HG03565 (cell line): ENCODE measurements around the gene MRC2.
"Not testable (repeated sequence)": the region's sequence is repeated elsewhere in the genome, so short reads cannot be mapped to it uniquely, and the experiment has no call there.

Source experiments
- ATAC-seq: cut with Tn5 transposase; IDR thresholded peaks from one replicate; pipeline ENCODE4 v1.9.1; 2021; ENCODE audit warnings: mild to moderate bottlenecking, moderate library complexity; ENCODE audit not compliant: unreplicated experiment

The MRC2 gene

DNA sequence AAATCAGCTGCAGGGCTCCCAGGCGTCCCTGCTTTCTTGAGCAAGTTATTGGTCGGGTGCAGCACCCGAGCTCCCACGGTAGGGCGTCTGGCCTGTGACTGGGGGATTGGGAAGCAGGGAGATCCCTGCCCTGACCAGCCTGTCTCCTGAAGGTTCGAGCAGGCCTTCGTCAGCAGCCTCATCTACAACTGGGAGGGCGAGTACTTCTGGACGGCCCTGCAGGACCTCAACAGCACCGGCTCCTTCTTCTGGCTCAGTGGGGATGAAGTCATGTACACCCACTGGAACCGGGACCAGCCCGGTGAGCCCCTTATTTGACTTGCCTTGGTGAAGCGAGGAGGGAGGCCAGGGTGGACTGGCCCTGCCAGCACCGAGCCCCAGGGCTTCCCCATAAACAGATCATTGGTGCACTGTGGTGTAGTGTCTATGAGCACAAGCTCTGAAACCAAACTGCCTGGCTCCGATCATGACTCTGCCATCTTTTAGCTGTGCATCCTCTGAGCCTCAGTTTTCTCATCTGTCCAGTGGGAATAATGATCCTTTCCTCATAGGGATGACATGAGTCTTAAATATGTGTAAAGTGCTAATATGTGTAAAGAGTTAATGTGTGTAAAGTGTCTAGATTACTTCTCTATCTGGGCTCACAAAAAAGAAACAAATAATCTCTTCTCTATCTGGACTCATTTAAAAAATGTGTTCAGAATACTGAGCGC is 48.9 kb downstream of the MRC2 start:
- no peak for ATAC-seq

DNA sequence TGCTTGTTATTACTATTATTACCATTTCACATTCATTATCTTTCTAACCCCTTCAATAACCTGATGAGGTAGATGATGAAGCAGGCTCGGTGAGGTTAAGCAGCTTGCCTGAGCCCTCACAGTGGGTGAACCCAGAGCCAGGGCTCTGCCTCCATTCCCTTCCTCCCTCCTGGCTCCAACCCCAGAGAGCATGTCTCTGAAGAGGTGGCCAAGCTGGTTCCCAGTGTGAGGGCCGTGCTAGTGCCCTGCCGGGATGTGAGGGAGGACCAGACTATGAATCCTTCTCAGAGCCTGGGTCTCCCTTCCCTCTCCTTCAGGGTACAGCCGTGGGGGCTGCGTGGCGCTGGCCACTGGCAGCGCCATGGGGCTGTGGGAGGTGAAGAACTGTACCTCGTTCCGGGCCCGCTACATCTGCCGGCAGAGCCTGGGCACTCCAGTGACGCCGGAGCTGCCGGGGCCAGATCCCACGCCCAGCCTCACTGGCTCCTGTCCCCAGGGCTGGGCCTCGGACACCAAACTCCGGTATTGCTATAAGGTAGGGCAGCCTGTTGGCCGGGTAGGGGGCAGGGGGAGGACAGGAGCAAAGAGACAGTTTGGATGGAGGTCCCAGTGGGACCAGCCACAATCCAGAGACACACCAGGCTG is 49.6 kb downstream of the MRC2 start:
- ATAC-seq, result no peak

DNA sequence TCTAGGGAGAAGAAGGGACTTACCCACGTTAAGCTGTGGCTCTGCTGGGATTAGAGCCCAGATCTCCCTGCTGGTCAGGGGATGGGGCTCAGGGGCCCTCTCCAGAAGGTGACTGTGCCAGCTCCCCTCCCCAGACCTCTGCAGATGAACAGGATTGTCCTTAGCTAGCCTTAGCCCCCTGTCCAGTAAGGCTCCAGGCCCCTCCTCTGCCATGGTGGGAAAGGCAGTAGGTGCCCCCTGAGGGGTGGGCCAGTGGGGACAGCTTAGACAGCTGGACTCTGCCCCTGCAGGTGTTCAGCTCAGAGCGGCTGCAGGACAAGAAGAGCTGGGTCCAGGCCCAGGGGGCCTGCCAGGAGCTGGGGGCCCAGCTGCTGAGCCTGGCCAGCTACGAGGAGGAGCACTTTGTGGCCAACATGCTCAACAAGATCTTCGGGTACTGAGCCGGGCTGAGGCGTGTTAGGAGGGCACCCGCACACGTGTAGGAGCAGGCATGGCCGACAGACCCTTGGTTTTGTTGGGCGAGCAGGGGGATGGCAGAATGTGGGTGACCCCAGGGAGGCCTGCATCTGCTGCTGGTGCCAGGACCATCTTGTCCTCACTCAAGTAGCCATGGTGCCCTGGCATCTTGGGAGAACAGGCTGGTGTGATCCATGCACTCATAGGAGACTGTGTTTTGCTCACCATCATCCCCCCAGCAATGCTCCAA is 50.9 kb downstream of the MRC2 start:
- ATAC-seq, result no peak

DNA sequence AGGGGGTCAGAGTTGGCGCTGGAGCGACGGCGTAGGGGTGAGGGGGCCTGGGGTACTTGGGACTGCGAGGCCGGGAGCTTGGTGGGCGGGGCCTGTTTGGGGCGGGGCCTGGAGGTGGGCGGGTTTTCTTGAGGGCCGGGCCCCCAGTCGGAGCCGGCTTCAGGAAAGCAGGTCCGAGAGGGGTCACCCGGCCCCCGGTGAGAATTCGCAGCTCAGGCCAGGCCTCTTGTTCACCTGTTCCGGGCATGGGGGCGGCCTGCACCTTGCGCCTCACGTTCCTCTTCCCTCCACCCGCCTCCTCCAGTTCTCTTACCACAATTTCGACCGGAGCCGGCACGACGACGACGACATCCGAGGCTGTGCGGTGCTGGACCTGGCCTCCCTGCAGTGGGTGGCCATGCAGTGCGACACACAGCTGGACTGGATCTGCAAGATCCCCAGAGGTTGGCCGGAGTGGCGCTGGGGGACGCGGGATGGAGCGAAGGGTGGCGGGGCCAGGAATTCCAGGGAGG is 52.5 kb downstream of the MRC2 start:
- ATAC-seq, result no peak

DNA sequence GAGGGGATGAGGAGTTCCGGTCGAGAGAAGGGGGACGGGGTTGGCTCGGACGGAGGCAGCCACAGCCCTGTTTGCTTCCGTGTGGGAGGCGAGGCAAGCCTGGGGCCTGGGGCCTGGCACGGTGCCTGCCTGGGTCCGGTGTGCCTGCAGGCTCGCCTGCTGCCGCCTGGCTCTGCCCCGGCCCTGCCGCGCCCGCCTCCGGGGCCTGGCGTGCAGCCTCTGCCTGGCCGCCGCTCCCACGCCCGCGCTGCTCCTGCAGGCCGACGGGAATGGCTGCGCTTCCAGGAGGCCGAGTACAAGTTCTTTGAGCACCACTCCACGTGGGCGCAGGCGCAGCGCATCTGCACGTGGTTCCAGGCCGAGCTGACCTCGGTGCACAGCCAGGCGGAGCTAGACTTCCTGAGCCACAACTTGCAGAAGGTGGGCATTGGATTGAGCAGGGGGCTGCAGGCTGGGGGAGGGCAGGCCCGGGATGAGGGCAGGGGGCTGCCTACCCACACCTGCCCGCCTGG is 53.1 kb downstream of the MRC2 start:
- ATAC-seq, result no peak

DNA sequence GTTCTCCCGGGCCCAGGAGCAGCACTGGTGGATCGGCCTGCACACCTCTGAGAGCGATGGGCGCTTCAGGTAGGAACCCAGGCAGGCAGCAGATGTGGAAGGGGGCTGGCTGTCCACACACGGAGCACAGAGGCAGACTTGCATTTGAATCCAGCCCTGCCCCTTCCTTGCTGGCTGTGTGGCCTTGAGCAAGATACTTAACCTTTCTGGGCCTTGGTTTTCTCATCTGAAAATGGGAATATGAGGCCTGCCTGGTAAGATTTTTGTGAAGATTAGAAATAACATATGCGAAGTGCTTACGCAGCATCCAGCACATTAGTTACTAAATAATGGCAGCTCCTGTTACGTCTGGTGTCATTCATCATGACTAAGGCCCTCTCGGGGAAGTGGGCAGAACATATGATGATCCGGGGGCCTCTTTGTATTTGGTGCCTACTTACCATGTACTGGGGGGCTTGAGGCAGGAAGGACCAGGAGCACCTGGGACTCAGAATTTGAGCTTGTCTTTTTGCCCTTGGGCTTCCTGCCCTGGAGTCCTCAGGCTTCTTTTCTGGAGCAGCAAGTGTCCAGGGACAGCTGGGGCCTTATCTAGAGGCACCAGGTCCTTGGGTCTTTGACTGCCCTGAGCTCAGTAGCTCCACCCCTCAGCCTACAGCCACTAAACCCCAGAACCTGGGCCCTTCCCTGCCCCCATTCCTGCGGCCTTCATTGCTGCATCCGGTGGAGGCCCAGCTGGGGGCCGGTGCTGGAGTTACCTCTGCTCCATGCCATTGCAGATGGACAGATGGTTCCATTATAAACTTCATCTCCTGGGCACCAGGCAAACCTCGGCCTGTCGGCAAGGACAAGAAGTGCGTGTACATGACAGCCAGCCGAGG is 53.8 kb downstream of the MRC2 start:
- ATAC-seq, result no peak

DNA sequence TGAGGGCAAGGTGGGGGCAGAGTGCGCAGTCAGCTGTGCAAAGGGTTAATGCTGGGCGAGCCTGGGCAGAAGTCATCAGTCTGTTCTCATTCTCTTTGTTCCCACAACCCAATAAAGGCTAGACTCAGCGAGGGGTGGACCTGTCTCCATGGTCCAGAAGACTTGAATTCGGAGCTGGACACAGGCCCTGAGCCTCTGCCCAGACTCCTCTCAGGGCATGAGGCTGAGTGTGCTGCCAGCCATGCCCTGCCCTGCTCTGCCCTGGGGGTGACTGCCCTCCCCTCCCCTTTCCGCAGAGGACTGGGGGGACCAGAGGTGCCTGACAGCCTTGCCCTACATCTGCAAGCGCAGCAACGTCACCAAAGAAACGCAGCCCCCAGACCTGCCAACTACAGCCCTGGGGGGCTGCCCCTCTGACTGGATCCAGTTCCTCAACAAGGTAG is 54.5 kb downstream of the MRC2 start:
- ATAC-seq, result no peak

DNA sequence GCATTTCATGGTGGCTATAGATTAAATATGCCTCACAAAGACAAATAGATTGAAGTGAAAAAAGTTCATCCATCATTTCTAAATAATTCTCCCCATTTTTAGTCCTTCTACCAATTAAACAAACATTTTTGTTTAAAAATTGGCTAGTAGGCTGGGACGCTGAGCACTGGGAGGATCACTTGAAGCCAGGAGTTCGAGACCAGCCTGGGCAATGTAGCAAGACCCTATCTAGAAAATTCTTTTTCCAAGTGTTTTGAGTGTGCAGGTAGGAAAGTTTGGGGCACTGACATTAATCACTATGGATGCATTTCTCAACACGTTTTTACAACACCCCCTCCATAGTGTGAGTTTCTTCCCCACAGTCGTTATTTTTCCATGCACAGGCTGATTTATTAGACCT is 56.7 kb downstream of the MRC2 start:
- ATAC-seq, result no peak

DNA sequence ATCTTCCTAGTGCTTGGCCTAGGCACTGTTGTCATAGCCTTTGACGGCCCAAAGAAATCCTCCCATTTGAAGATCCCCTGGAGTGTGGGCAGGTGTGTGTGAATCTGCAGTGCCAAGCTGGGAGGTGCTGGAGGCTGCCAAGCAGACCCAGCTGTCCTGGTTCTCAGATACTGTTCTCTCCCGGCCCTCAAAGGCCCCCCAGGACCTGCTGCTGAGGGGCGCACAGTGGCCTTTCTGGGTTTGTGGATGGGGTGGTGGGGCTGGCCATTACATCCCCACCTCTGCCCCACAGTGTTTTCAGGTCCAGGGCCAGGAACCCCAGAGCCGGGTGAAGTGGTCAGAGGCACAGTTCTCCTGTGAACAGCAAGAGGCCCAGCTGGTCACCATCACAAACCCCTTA is 60.5 kb downstream of the MRC2 start:
- ATAC-seq, result no peak

DNA sequence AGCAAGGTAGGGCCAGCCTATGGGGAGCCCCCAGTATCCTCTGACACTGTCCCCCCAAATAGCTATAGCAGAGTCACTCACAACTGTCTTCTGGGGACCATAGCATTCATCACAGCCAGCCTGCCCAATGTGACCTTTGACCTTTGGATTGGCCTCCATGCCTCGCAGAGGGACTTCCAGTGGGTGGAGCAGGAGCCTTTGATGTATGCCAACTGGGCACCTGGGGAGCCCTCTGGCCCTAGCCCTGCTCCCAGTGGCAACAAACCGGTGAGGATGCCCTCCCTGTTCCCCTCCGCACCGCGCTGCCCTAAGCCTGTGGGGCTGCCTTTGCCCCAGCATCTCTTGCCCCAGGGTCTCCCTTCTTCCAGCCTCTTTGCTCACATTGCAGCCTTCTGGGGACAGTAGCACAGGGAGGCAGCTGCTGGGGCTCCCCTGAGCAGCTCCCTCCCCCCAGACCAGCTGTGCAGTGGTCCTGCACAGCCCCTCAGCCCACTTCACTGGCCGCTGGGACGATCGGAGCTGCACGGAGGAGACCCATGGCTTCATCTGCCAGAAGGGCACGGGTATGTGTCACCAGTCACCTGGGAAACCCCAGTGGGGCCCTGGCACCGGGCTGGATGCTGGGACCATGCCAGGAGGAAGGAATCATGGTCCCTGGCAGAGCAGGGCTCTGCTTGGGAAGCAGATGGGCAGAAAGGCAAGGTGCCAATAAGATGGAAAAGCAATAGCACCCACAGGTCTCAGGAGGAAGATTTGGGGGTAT is 61.1 kb downstream of the MRC2 start:
- no peak for ATAC-seq

DNA sequence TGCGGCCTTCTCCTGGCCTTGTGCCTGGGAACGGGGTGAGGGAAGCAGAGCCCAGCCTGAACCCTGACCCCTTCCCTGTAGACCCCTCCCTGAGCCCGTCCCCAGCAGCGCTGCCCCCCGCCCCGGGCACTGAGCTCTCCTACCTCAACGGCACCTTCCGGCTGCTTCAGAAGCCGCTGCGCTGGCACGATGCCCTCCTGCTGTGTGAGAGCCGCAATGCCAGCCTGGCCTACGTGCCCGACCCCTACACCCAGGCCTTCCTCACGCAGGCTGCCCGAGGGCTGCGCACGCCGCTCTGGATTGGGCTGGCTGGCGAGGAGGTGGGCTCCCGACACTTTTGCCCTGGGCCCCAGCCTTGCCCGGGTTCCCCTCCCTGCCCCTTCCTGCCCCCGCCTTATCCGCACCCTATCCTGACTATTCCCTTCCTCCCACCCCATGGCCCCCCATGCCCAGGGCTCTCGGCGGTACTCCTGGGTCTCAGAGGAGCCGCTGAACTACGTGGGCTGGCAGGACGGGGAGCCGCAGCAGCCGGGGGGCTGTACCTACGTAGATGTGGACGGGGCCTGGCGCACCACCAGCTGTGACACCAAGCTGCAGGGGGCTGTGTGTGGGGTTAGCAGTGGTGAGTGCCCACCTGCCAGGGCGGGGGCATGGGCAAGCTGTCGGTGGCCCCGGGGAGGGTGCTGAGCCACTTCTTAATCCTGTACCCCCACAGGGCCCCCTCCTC is 62.1 kb downstream of the MRC2 start:
- no peak for ATAC-seq

DNA sequence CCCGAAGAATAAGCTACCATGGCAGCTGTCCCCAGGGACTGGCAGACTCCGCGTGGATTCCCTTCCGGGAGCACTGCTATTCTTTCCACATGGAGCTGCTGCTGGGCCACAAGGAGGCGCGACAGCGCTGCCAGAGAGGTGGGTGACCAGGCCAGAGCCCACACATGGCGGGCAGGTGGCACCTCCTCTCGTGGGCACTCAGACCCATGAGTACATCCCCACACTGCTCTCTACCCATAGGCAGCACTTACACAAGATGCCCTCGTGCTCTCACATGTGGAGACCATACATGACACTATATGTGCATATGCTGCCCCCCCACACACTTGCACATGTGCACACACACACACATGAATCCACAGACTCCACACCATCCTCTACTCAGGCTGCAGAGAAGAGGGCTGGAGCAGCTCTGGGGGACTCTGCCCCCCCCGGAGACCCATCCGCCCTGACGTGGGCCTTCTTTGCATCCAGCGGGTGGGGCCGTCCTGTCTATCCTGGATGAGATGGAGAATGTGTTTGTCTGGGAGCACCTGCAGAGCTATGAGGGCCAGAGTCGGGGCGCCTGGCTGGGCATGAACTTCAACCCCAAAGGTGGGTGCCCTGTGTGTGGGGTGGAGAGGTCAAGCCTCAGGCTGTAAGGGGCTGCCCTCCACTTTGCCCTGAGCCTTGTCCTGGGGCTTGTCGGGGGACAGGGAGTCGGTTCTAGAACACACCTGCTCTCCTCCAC is 62.9 kb downstream of the MRC2 start:
- ATAC-seq, result no peak

DNA sequence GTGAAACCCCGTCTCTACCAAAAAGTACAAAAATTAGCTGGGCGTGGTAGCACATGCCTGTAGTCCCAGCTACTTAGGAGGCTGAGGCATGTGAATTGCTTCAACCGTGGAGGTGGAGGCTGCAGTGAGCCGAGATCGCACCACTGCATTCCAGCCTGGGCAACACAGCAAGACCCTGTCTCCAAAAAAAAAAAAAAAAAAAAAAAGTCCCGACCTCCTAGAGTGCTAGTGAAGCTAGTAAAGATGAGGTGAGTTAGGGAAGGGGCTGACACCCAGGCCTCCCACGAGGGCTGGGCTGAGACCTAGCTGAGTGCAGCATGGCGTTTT is 64.1 kb downstream of the MRC2 start:
- not testable (repeated sequence) for ATAC-seq

DNA sequence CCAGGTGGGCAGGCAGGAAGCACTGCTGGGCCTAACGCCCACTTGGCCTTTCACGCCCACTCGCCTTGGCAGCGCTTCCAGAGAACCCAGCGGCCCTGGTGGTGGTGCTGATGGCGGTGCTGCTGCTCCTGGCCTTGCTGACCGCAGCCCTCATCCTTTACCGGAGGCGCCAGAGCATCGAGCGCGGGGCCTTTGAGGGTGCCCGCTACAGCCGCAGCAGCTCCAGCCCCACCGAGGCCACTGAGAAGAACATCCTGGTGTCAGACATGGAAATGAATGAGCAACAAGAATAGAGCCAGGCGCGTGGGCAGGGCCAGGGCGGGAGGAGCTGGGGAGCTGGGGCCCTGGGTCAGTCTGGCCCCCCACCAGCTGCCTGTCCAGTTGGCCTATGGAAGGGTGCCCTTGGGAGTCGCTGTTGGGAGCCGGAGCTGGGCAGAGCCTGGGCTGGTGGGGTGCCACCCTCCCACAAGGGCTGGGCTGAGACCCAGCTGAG is 64.7 kb downstream of the MRC2 start:
- no peak for ATAC-seq

DNA sequence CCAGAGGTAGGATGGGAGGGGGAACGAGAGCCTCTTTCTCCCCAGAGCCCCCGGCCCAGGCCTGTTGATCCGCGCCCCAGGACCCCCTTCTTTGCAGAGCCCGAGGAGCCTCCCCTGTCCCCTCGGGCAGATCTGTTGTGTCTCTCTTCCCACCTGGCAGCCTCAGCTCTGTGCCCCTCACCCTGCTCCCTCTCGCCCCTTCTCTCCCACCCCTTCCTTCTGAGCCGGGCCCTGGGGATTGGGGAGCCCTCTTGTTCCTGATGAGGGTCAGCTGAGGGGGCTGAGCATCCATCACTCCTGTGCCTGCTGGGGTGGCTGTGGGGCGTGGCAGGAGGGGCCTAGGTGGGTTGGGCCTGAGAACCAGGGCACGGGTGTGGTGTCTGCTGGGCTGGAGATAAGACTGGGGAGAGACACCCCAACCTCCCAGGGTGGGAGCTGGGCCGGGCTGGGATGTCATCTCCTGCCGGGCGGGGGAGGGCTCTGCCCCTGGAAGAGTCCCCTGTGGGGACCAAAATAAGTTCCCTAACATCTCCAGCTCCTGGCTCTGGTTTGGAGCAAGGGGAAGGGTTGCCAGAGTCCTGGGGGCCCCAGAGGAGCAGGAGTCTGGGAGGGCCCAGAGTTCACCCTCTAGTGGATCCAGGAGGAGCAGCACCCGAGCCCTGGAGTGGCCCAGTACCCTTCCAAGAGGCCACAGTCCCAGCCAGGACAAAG is 65.4 kb downstream of the MRC2 start:
- ATAC-seq, result no peak

DNA sequence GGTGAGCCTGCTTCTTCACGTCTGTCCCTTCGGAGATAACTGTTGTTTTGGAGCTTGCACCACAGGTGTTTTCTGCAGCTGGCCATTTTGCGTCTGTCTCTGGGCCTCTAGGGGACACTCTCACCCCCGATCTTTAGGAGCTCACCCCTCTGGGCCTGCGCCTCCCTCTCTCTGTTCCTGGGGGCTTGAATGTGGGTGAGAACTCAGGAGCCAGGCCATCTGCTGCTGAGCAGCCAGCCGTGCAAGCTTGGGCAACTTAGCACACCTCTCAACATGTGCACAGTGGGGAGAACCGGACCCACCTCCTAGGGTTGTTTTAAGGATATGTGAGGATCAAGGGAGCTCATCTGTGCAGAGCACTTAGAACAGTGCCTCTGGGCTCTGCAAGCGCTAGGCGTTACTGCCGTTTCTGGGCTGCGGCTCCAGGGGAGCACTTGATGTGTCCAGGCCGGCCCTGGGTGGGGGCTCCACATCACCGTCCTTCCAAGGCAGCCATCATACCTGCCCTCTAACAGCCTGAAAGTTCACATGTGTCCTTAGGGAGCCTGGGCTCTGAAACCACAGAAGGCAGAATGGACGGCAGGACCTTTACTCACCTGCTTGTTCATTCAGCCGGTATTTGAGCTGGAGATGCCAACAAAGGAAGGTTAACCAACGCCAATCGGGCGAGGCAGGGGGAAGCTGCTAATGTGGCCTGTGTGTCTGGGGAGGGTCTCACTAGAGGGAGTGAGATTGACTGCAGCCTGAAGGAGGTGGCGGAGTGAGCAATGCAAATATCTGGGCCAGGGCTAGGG is 66.3 kb downstream of the MRC2 start:
- no peak for ATAC-seq

DNA sequence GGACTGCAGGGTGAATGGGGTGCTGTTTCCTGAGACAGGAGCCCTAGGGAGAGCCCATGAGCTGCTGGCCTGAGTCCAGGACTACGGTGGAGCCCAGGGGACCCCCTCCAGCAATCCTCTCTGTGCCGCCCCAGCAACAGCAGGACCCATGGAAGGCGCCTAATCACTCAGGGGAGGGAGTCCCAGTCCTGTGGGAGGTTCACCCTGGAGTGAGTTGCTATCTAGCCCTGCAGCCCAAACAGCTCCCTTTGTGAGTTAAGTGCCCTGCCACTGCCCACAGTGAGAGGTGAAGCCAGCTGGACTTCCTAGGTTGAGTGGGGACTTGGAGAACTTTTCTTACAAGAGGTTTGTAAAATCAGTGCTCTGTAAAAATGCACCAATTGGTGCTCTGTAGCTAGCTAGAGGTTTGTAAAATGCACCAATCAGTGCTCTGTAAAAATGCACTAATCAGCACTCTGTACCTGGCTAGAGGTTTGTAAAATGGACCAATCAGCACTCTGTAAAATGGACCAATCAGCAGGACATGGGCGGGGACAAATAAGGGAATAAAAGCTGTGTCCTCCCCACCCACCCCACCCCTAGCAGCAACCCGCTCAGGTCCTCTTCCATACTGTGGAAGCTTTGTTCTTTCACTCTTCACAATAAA is 67.7 kb downstream of the MRC2 start:
- not testable (repeated sequence) for ATAC-seq
